ENCODE results near the gene TMEM98. TPM values are rescaled to one million over a fixed set of nuclear protein-coding genes. Genes with fewer than 3 reads are reported as not detected.

Gene TMEM98
- 44.0 to 48.8 TPM (median 45.0 TPM) in 5 replicates for total RNA-seq (2022; extraction: Qiagen RNA extraction; ENCODE audit: low read depth)

DNA sequence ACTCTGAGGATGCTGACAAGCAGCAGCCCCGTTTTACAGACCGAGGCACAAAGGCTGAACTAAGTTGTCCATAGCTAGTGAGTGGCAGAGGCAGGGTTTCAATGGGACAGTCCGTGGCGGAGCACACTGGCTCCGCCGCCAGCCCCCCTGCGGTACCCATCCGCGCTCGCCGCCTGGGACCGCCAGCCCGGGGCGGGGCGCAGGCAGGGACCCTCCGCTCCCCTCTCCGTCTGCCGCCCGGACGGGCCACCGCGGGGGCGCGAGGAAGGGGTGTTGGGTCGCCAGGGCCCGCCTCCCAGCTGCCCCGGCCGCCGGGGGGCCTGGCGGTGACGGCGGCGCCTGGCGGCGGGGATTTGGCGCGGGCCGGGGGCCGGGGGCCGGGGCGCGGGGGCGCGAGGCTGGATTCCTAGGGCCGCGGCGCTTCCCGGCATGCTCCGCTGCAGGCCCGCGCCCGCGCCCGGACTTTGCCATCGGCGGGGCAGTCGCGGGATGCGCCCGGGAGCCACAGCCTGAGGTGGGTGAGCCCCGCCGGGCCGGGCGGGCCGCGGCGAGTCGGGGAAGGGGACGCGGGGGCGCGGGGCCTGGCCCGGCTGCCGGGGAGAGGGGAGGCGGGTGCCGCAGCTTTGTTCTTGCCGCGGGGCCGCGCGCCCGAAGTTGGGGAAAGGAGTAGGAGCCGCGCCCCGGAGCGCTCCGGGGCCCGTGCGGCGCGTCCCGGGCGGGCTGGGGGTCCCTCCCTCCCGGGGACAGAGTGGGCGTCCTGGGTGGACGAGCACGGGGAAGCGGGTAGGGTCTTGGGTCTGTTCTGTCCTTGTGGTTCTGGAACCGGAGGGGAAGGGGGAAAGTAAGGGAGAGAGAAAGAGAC, at the start of gene TMEM98:
TMEM98 (plus strand) TSS at position 430 of the 862 bp plus-strand sequence. CDS start 3,376 bp downstream, outside the sequence.

Other genes starting within 250 kb of the TMEM98 start
- gene MYO1D, start 51.0 kb upstream of the TMEM98 start, total RNA-seq (2022; extraction: Qiagen RNA extraction; ENCODE audit: low read depth): 1.5 to 3.4 TPM (median 2.3 TPM) in 5 replicates
- gene SPACA3, start 63.7 kb downstream of the TMEM98 start, total RNA-seq (2022; extraction: Qiagen RNA extraction; ENCODE audit: low read depth): not detected in 5 replicates

Measured in A549 treated with CpdA at 1 μM for 4 hours (cell line).